Spleen (tissue), 7 donors: ENCODE data around the gene SLC6A13.

Source experiments
- POLR2A ChIP-seq, 3 donors: fragments of 450-650 bp; IDR thresholded peaks; one replicate each; pipeline ENCODE4 v1.5.1; 2017; ENCODE audit warnings: antibody characterized with exemption in 3 of 3, mild to moderate bottlenecking in 1 of 3
- POLR2AphosphoS5 ChIP-seq, 3 donors: sonication (generic); formaldehyde crosslinking; IDR thresholded peaks; one replicate each; pipeline ENCODE4 v1.5.1; 2017; ENCODE audit warnings: antibody characterized with exemption in 3 of 3
- TF ChIP-seq, protein P1 (sequence below), 11 experiments: fragments of 200-600 bp in 7 of 11; fragments of 450-650 bp in 4 of 11; sonication (generic) in 4 of 11; IDR thresholded peaks in 8 of 11; conservative IDR thresholded peaks in 3 of 11; 1 replicate in 7 of 11; 2 replicates in 4 of 11; pipeline versions ENCODE4 v1.4.0 to v1.8.0; 2016 to 2021; ENCODE audit warnings: antibody characterized with exemption in 11 of 11, inconsistent platforms in 4 of 11, mild to moderate bottlenecking in 1 of 11
- donor health status: DM: no; HTN: no; CAD: no; lungs with moderate emphysema.
- donor health status: DM: no; HTN: no; CAD: no.
- donor health status: DM: no; HTN: no; CAD: no.

DNA sequence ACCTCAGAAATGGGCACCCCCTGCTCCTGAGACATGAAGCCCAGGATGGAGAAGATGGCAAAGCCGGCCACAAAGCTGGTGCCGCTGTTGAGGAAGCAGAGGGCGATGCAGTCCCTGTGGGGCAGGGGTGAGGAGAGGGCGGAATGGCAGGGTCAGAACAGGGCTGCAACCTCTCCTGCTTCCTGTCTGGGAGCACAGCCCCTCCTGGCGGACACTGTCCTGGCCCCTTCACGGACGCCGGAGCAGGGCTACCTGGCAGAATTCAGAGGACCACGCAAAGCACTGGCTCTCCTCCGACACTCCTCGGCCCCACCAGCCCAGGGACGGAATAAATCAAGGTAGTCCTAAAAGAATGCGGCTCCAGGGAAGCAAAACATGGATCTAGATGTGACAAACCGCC lies 36.2 kb downstream of the SLC6A13 start:
- TF ChIP-seq, protein P1, sequence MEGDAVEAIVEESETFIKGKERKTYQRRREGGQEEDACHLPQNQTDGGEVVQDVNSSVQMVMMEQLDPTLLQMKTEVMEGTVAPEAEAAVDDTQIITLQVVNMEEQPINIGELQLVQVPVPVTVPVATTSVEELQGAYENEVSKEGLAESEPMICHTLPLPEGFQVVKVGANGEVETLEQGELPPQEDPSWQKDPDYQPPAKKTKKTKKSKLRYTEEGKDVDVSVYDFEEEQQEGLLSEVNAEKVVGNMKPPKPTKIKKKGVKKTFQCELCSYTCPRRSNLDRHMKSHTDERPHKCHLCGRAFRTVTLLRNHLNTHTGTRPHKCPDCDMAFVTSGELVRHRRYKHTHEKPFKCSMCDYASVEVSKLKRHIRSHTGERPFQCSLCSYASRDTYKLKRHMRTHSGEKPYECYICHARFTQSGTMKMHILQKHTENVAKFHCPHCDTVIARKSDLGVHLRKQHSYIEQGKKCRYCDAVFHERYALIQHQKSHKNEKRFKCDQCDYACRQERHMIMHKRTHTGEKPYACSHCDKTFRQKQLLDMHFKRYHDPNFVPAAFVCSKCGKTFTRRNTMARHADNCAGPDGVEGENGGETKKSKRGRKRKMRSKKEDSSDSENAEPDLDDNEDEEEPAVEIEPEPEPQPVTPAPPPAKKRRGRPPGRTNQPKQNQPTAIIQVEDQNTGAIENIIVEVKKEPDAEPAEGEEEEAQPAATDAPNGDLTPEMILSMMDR (IDR thresholded peaks at IDR 0.05 in 8 of 11, conservative IDR thresholded peaks at IDR 0.05 in 3 of 11): no peak
- TF ChIP-seq POLR2A (IDR thresholded peaks at IDR 0.05) (no peak), POLR2AphosphoS5 (IDR thresholded peaks at IDR 0.05) (no peak)
